HG03108 (cell line): ENCODE data around the gene SLC29A2.
"Not testable (repeated sequence)": the region's sequence is repeated elsewhere in the genome, so short reads cannot be mapped to it uniquely, and the experiment has no call there.

ENCODE experiments used
- ATAC-seq: cut with Tn5 transposase; IDR thresholded peaks from one replicate; pipeline ENCODE4 v1.9.1; 2021; ENCODE audit warnings: moderate library complexity; ENCODE audit not compliant: unreplicated experiment

The SLC29A2 gene

GRCh38 chr11:66321606-66322005, 50.0 kb downstream of the SLC29A2 start:
- ATAC-seq = no peak

- ATAC-seq = not testable (repeated sequence)
Observed at GRCh38 chr11:66320748-66321147, 50.8 kb downstream of the SLC29A2 start.

- not testable (repeated sequence) for ATAC-seq
Observed at GRCh38 chr11:66320289-66320688, 51.3 kb downstream of the SLC29A2 start.

GRCh38 chr11:66318600-66318970, 53.0 kb downstream of the SLC29A2 start:
- ATAC-seq = no peak

GRCh38 chr11:66317723-66318599, 53.6 kb downstream of the SLC29A2 start:
- ATAC-seq = no peak

- ATAC-seq = no peak
Observed at GRCh38 chr11:66317322-66317722, 54.2 kb downstream of the SLC29A2 start.

GRCh38 chr11:66316849-66317251, 54.7 kb downstream of the SLC29A2 start, which contains the start of gene CD248:
CD248 (minus strand) TSS chr11:66317044; CDS start chr11:66317027, 17 bp downstream.
- ATAC-seq = no peak

- no peak for ATAC-seq
Observed at GRCh38 chr11:66315921-66316811, 55.4 kb downstream of the SLC29A2 start.

- no peak for ATAC-seq
Observed at GRCh38 chr11:66315498-66315885, 56.1 kb downstream of the SLC29A2 start.

- ATAC-seq = no peak
Observed at GRCh38 chr11:66314561-66315497, 56.7 kb downstream of the SLC29A2 start.

GRCh38 chr11:66314186-66314501, 57.4 kb downstream of the SLC29A2 start:
- ATAC-seq = no peak

GRCh38 chr11:66313321-66314185, 58.0 kb downstream of the SLC29A2 start:
- ATAC-seq = no peak

- peak; percentile 51 for ATAC-seq
Observed at GRCh38 chr11:66312549-66313320, 58.8 kb downstream of the SLC29A2 start.
